Hepatocyte (in vitro differentiated cells): ENCODE data around the gene SH3RF1.

Experiments used
- EZH2 ChIP-seq: fragments of 200-600 bp; sonication (generic); IDR thresholded peaks from 2 replicates; pipeline ENCODE4 v1.6.1; 2016; ENCODE audit warnings: antibody characterized with exemption, mild to moderate bottlenecking, borderline replicate concordance
- TF ChIP-seq, protein P1 (sequence below): fragments of 200-600 bp; sonication (generic); IDR thresholded peaks from 2 replicates; pipeline ENCODE4 v1.5.1; 2016; ENCODE audit warnings: antibody characterized with exemption, mild to moderate bottlenecking; ENCODE audit not compliant: poor library complexity

DNA sequence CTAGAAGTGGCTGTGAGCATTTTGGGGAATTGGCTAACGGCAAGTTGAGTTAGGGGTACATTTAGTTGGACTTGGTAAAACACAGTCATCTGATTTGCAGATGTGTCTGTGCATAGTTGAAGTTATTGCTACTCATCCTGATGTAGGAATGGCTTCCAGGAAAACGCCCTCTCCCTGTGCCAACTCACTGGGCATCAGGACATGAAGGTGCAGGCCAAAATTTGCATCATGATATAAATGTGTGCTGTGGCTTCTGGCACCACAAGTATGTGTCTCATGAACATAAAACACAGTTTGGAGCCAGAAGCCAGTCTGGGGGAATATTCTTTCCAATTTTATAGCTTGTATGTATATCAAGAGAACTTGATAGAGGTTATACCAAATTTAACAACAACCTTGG, 206.5 kb downstream of the SH3RF1 start:
- TF ChIP-seq, protein P1, sequence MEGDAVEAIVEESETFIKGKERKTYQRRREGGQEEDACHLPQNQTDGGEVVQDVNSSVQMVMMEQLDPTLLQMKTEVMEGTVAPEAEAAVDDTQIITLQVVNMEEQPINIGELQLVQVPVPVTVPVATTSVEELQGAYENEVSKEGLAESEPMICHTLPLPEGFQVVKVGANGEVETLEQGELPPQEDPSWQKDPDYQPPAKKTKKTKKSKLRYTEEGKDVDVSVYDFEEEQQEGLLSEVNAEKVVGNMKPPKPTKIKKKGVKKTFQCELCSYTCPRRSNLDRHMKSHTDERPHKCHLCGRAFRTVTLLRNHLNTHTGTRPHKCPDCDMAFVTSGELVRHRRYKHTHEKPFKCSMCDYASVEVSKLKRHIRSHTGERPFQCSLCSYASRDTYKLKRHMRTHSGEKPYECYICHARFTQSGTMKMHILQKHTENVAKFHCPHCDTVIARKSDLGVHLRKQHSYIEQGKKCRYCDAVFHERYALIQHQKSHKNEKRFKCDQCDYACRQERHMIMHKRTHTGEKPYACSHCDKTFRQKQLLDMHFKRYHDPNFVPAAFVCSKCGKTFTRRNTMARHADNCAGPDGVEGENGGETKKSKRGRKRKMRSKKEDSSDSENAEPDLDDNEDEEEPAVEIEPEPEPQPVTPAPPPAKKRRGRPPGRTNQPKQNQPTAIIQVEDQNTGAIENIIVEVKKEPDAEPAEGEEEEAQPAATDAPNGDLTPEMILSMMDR, result no peak
- TF ChIP-seq EZH2, result no peak
